ENCODE measurements around the gene PRORP. TPM values are rescaled to one million over a fixed set of nuclear protein-coding genes. Genes with fewer than 3 reads are reported as not detected.

PRORP gene
- total and polyA plus RNA-seq, 9 of the 15 experiments (the other 6 are each of a cell fraction or from before 2014, with no cell fraction given): 21.9 to 48.7 (median 36.5) TPM

- TF ChIP-seq MGA (IDR thresholded peaks at IDR 0.05): no peak
- no peak for TF ChIP-seq ZNF143 (CRISPR knock-in tag; IDR thresholded peaks at IDR 0.05)
- no peak for TF ChIP-seq ZBTB8A (IDR thresholded peaks at IDR 0.05; ENCODE audit: partially characterized antibody)
- no peak for TF ChIP-seq ETV5 (CRISPR knock-in tag; IDR thresholded peaks at IDR 0.05; ENCODE audit: low read depth)
- TF ChIP-seq CBX5 (IDR thresholded peaks at IDR 0.05; ENCODE audit: borderline replicate concordance, low read depth): no peak
- no peak for TF ChIP-seq STAT6 (CRISPR knock-in tag; IDR thresholded peaks at IDR 0.05)
- no peak for TF ChIP-seq KLF16 (IDR thresholded peaks at IDR 0.05)
- no peak for TF ChIP-seq ZNF174 (CRISPR knock-in tag; IDR thresholded peaks at IDR 0.05)
- TF ChIP-seq CHCHD3 (CRISPR knock-in tag; IDR thresholded peaks at IDR 0.05): no peak
- no peak for TF ChIP-seq FOS (IDR thresholded peaks at IDR 0.05; ENCODE audit: extremely low read depth, insufficient read length)
- TF ChIP-seq PPARD (CRISPR knock-in tag; IDR thresholded peaks at IDR 0.05): no peak
- no peak for TF ChIP-seq POLR2B (IDR thresholded peaks at IDR 0.05; ENCODE audit: low read depth, partially characterized antibody)
Observed at GRCh38 chr14:35164849-35165248, 42.5 kb downstream of the PRORP start (continued).
